AG04450 (cell line): ENCODE data around the gene MICAL2. TPM values are rescaled to one million over a fixed set of nuclear protein-coding genes. Genes with fewer than 3 reads are reported as not detected.

Source experiments
- CTCF ChIA-PET: fragments of 300-600, 350-600 bp; formaldehyde crosslinking; extraction: SDS; loops from one replicate; lab custom pipeline; 2022; ENCODE audit warnings: antibody characterized with exemption, inconsistent platforms; lab: Charles Lee
- POLR2A ChIA-PET: fragments of 350-600 bp; formaldehyde crosslinking; extraction: SDS; loops from one replicate; lab custom pipeline; 2021; ENCODE audit warnings: antibody characterized with exemption, inconsistent platforms; lab: Yijun Ruan, JAX
- DNase-seq: peaks from one replicate; pipeline ENCODE4 v3.0.0-alpha.2; 2011; ENCODE audit warnings: low read depth, low spot score
- H3K27ac ChIP-seq: one replicate; pipeline ENCODE4 v1.5.1; 2012; ENCODE audit warnings: low read depth, low read length, control low read depth
- H3K27me3 ChIP-seq: one replicate; pipeline ENCODE4 v1.6.0; 2012; ENCODE audit warnings: low read length; ENCODE audit not compliant: control insufficient read depth, insufficient read depth
- H3K4me3 ChIP-seq: 2 replicates; pipeline ENCODE4 v1.5.1; 2011; ENCODE audit warnings: mild to moderate bottlenecking, low read depth, low read length, control low read depth
- H3K9me3 ChIP-seq: 2 replicates; pipeline ENCODE4 v1.5.1; 2012; ENCODE audit warnings: low read length; ENCODE audit not compliant: control insufficient read depth, insufficient read depth
- CTCF ChIP-seq: IDR thresholded peaks from 2 replicates; pipeline ENCODE4 v1.5.1; 2011; ENCODE audit warnings: low read depth, low read length, control low read depth, inconsistent platforms
- polyA plus RNA-seq: library from polyadenylated mRNA; depleted of rRNA; stranded (reverse); fragments of >200 nt; gene quantifications from 2 replicates; pipeline ENCODE4 v1.2.3, GENCODE V29; 2011

Gene MICAL2
- polyA plus RNA-seq, 1 experiment: 171 TPM

GRCh38 chr11:12288212-12288930, 178.0 kb downstream of the MICAL2 start:
- peak; percentile 87 for DNase-seq
- CTCF ChIA-PET: interaction anchor here (0.6 to 10.9 kb wide), 61 partner anchors 8 to 1096 kb away, joined by 3 to 205 read pairs (median 4); partner anchors contain the start of genes PARVA and TEAD1
- POLR2A ChIA-PET: interaction anchor here (0.6 to 1.5 kb wide), 11 partner anchors 31 to 253 kb away, joined by 3 to 11 read pairs (median 4); no protein-coding TSS in a partner anchor
- TF ChIP-seq CTCF: peak; percentile 99
- peak overlapping the region; percentile 99 for H3K27ac ChIP-seq
- H3K27me3 ChIP-seq: no peaks in the 10 kb centered on the region
- no peaks in the 10 kb centered on the region; the same call in 1 of the 2 replicates for H3K9me3 ChIP-seq
- H3K4me3 ChIP-seq: peak overlapping the region; percentile 10; the same call in 1 of the 2 replicates

- DNase-seq: no peak
- CTCF ChIA-PET: interaction anchor here (0.6 to 10.9 kb wide), 62 partner anchors 8 to 1095 kb away, joined by 3 to 205 read pairs (median 4); partner anchors contain the start of genes PARVA and TEAD1
- Histone ChIP-seq H3K9me3 (no peaks in the 10 kb centered on the region; the same call in 1 of the 2 replicates), H3K4me3 (no peak overlapping the region), H3K27ac (peak overlapping the region; percentile 99), H3K27me3 (no peaks in the 10 kb centered on the region)
- no peak for TF ChIP-seq CTCF
- POLR2A ChIA-PET: interaction anchor here (0.7 to 1.5 kb wide), 11 partner anchors 30 to 252 kb away, joined by 3 to 11 read pairs (median 4); no protein-coding TSS in a partner anchor
Measured at GRCh38 chr11:12288931-12289666, 178.7 kb downstream of the MICAL2 start.

- Histone ChIP-seq H3K4me3 (no peak overlapping the region), H3K27ac (no peak overlapping the region), H3K27me3 (no peaks in the 10 kb centered on the region), H3K9me3 (no peaks in the 10 kb centered on the region; the same call in 1 of the 2 replicates)
- ChIA-PET CTCF (interaction anchor here (0.7 to 10.9 kb wide), 31 partner anchors 7 to 862 kb away, joined by 3 to 205 read pairs (median 6); partner anchors contain the start of gene PARVA), POLR2A (interaction anchor here (0.7 to 1.5 kb wide), 2 partner anchors 41 to 151 kb away, joined by 3 to 4 read pairs; no protein-coding TSS in a partner anchor)
- no peak for DNase-seq
- no peak for TF ChIP-seq CTCF
Measured at GRCh38 chr11:12289667-12290476, 179.5 kb downstream of the MICAL2 start.

GRCh38 chr11:12290477-12290922, 180.1 kb downstream of the MICAL2 start:
- no peak for TF ChIP-seq CTCF
- H3K27me3 ChIP-seq: no peaks in the 10 kb centered on the region
- ChIA-PET POLR2A (no interaction called here), CTCF (interaction anchor here (1.7 to 5.3 kb wide), 5 partner anchors 11 to 672 kb away, joined by 4 to 56 read pairs (median 31); no protein-coding TSS in a partner anchor)
- no peaks in the 10 kb centered on the region; the same call in 1 of the 2 replicates for H3K9me3 ChIP-seq
- no peak overlapping the region for H3K27ac ChIP-seq
- no peak overlapping the region for H3K4me3 ChIP-seq
- DNase-seq: no peak
